ENCODE data around the gene ATOH7.

GRCh38 chr10:68280758-68281157 lies 48.8 kb upstream of the ATOH7 start:
- no peak for TF ChIP-seq REST (IDR thresholded peaks at IDR 0.05; ENCODE audit: borderline replicate concordance)
- no peak for TF ChIP-seq CTCF (IDR thresholded peaks at IDR 0.05; ENCODE audit: poor library complexity, severe bottlenecking)
- no peak for TF ChIP-seq POLR2AphosphoS5 (IDR thresholded peaks at IDR 0.05)
- no peak for TF ChIP-seq EZH2 (IDR thresholded peaks at IDR 0.05; ENCODE audit: borderline replicate concordance, insufficient read depth, low read length, poor library complexity, severe bottlenecking)
- no peak for TF ChIP-seq EP300 (conservative IDR thresholded peaks at IDR 0.05; ENCODE audit: poor library complexity, severe bottlenecking)
- TF ChIP-seq TAF1 (IDR thresholded peaks at IDR 0.05; ENCODE audit: low read depth): no peak
- no peak for TF ChIP-seq RAD21 (conservative IDR thresholded peaks at IDR 0.05)
- TF ChIP-seq SMC3 (conservative IDR thresholded peaks at IDR 0.05; ENCODE audit: poor library complexity): no peak
- TF ChIP-seq MXI1 (conservative IDR thresholded peaks at IDR 0.05; ENCODE audit: poor library complexity, severe bottlenecking): no peak
